Glomerular visceral epithelial cell (primary cell): ENCODE data around the gene ITFG1.
"Not testable (repeated sequence)": the region's sequence is repeated elsewhere in the genome, so short reads cannot be mapped to it uniquely, and the experiment has no call there.

Source experiments
- DNase-seq: peaks from one replicate; pipeline ENCODE4 v3.0.0-alpha.2; 2016; ENCODE audit errors: extremely low spot score

The ITFG1 gene

DNA sequence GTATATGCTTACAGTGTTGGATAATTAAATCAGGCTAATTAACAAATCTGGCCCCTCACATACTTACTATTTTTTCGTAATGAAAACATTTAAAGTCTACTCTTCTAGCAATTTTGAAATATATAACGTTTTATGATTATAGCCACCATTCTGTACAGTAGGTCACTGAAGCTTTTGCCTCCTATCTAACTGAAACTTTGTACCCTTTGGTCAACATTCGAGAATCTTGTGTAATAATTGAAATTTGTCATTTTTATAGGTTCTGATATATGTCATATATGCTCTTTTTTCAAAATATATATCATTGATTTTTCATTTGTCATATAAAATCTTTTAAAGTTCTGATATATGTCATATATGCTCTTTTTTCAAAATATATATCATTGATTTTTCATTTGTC is 12.9 kb upstream of the ITFG1 start:
- DNase-seq = no peak

DNA sequence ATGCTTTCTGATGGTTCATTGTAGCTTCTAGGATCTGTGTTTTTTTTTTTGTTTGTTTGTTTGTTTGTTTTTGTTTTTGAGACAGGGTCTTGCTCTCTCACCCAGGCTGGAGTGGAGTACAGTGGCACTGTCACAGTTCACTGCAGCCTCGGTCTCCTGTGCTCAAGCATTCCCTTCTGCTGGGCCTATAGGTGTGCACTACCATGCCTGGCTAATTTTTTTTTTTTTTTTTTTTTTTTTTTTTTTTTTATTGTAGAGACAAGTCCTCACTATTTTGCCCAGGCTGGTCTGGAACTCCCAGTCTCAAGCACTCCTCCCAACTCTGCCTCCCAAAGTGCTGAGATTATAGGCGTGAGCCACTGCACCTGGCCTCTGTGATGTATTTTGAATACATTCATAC is 12.1 kb upstream of the ITFG1 start:
- not testable (repeated sequence) for DNase-seq

DNA sequence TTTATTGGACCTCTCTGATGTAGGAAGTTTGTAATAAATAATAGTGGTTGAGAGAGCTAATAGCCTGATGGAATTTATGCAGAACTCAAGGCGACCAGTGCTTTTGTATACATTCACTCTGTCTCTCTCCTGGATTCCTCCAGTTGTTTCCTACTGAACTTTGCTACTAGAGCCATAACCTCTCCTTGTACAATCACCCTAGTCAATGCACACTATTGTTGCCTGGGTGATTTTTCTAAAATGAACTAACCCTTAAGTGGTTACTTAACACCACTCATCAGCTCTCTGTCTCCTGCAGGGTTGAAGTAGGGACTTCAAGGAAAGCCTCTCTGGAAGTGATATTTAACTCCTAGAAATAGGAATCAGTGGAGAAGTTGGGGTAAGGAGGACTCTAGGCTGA is 9.9 kb upstream of the ITFG1 start:
- DNase-seq = no peak

DNA sequence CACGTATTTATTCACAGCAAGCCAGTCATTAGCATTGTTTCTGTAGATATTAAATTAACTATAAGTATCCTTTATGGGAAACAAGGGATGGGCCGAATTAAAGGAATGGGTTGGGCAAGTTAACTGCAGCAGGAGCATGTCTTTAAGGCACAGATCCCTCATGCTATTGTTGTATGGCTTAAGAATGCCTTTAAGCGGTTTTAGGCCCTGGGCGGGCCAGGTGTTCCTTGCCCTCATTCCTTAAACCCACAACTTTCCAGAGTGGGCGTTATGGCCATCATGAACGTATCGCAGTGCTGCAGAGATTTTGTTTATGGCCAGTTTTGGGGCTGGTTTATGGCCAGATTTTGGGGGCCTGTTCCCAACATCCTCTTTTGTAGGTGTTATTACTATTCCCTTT is 9.3 kb upstream of the ITFG1 start:
- no peak for DNase-seq

DNA sequence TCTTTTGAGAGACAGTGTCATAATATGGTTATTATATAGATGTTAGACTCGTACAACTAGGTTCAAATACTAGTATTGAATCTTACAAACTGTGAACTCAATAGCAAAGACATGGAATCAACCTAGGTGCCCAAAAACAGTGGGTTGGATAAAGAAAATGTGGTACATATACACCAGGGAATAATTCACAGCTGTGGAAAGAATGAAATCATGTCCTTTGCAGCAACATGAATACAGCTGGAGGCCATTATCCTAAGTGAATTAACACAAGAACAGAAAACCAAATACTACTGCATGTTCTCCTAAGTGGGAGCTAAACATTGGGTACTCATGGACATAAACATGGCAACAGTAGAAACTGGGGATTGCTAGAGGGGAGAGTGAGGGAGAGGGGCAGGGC is 8.4 kb upstream of the ITFG1 start:
- DNase-seq = no peak

DNA sequence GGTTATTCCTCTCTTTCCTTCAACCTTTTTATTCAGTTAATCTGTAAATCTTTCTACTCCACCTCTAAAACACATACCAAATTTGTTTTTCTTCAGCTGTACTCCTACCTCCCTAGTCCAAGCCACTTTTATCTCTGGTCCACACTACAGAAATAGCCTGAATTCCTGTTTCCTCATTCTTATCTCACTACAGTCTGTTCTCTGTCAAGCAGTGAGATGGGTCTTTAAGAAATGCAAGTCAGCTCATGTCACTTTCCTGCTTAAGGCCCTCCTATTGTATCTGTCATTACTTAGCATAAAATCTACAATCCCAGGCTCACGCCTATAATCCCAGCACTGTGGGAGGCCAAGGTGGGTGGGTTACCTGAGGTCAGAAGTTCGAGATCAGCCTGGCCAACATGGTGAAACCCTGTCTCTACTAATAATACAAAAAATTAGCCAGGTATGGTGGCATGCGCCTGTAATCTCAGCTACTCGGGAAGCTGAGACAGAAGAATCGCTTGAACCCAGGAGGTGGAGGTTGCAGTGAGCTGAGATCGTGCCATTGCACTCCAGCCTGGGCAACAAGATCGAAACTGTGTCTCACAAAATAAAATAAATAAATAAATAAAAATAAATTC is 7.3 kb upstream of the ITFG1 start:
- not testable (repeated sequence) for DNase-seq

DNA sequence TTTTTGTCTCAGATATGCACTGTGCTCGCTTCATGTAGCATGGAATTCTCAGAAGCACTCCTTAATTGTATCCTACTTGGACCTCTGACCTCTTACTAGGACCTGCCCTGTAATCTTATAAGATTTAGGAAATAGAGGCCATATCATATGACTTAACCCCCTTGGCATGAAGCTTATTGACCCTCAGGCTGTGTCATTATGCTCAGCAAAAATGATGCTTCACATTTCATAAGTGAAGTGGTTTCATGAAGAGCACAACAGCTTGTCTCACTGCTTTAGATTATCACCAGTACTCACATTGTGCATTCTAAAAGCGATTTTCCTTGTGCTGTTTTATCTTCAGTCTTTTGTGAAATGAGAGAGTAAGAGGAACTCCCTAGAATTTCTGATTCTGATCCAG is 6.6 kb upstream of the ITFG1 start:
- no peak for DNase-seq

DNA sequence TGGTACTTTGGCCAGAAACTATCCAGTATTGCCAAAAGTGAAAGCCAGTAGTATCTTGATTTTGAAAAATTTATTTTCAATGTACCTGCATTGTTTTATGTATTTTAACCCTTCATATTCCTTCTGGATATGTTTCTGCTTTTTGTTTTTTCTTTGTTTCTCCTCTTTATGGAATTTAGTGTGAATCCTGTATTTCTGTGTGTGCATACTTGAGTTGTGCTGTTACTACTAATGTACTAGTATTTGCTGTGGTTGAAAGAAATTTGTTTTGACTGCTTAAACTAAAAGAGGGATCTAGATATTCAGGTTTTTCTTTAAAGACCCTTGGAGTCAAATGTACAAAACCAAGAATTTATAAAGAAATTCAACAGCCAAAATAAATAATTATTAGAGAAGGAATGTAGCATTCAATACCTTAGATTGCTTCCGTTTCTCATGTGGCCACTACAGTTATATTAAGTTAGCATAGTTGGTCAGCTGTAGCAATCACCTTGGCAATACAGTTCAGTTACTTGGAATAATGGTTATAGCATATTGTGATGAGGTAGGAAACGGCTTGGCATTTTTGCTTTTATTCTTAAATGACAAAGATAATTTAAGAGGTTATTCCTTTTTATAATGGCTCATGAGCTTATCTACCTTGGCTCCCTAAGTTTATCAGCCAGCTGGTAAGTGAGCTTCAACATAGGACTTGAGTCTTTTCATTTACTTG is 5.2 kb upstream of the ITFG1 start:
- DNase-seq = no peak

DNA sequence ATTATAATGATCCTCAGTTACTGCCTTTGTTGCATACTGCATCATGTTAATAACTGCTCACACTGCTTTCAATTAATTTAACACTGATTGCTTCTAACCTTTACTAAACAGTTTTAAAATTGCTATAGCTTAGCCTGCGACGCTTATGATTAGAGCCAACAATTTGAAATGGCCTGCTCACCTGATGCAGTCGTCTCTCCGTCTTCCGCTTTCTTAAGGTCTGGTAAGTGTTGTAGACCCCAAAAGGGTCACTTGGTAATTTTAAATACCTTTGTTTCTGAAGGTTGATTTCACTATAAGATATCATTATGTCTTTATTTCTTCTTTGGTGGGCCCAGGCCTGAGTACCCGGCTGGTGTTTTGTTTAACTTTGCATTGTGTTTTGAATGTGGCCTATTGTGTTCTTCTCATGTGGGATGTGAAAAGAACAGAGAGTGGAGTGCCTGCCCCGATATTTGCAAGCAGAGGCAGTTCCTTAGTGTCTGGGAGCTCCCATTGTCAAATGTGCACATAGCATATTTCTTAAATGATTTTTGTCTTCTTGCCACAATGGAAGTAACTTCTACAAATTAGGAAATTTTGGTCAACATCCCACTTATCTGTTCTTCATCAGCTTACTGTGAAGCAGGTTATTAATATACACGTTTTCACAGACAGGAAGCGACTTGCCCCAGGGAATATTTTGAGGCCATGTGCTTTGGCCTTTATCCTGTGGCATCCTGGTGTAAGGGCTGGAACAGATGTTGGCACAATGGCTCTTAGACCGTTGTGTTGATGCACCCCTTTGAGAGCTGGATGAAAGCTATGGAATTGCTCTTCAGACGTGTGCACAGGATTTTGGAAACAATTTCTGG is 3.1 kb upstream of the ITFG1 start:
- DNase-seq = no peak

DNA sequence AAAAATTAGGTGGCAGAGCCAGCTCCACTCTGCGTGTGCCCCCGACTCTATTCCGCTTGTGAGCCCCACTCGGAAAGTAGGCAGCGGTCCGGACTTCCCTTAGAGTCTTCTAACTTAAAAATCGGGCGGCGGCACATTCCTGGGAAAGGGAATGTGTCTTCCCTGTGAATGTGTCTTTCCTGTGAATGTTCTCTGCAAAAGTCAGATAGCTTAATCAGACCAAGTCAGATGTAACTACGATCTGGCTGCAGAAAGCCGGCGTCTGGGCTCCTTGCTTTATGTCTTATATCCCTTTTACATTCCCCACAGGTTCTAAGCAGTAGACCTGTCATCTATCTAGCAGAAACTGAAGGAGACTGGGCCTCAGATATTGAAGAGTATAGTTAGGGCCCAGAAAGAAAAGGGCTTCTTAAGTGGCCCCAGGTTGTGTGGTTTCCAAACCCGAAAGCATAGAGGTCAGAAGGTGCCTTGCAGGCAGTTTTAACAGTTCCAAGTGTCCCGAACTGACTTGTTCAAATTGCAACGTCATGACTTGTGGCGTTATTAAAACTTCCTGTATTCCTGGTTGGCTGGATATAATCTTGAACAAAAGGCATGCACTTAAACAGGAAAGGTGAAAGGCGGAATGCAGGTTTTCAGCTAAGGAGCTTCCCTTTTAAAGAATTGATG is 869 bp upstream of the ITFG1 start:
- peak; percentile 36 for DNase-seq

DNA sequence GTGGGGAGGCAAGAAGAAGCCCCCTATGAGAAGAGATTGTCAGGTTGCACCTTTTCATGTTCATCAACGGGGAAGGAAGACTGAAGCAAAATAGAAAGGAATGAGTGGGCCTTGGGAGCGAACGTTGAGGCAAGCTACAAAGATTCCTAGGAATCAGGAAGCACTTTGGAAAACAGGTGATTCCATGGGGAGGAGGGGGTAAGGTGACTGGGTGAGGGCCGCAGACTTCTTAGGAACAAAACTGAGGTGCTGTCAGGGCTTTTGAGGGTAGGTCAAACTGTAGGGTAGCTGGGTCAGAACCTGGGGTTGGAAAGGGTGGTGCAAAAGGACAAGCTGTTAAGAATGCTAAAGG is 528 bp downstream of the ITFG1 start:
- peak; percentile 5 for DNase-seq

DNA sequence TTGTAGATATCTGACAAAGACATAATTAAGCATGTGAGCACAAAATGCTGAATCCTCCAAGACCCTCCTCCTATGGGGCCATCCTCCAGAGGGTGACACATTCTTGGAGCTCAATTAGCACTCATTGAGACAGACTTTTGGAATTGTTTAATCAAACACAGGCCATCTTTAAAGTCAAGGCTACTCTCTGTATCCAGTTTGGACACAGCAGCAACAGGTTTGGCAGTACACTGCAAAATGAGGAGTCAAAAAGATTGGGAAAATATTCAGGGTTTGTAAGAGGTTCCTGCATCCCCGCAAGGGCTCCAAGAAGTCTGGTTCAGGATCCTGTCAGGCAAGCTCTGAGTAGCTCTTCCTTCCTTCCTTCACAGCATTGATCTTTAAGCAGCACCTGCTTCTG is 1.3 kb downstream of the ITFG1 start:
- no peak for DNase-seq

DNA sequence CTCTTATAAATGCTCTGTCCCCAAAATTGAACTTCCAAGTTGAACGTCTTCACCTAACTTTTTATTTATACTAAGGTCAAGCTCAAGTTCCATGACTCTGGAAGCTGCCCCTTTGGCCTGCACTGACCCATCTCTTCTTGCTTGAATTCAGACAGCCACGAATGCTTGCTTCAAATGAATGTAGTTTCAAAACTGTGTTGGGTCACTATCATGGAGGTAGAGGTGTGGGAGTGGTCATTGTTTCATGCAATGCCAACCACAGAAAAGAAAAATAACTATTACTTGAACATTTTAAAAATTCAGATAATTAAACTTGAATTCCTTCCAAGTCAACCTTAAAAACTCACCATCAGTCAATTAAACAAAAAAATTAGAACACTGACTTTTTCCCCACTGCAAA is 2.5 kb downstream of the ITFG1 start:
- DNase-seq = no peak

DNA sequence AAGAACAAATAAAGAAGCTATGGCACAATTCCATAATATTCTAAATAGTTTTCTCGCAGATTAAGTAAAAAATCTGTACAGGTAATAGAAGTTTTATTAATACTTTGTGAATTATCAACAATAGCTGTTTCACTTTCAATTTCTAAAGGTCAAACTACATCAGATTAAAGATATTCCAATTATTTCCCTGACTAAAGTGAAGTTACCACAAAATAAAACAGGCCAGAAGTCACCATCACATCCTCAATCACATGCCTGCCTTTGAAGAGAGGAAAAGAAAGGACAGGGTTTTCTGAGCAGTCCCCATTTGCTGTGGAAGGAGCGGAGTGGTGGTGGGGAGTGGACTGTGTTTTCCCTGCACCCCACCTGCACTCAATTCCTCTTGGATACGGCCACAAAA is 11.1 kb downstream of the ITFG1 start:
- no peak for DNase-seq

DNA sequence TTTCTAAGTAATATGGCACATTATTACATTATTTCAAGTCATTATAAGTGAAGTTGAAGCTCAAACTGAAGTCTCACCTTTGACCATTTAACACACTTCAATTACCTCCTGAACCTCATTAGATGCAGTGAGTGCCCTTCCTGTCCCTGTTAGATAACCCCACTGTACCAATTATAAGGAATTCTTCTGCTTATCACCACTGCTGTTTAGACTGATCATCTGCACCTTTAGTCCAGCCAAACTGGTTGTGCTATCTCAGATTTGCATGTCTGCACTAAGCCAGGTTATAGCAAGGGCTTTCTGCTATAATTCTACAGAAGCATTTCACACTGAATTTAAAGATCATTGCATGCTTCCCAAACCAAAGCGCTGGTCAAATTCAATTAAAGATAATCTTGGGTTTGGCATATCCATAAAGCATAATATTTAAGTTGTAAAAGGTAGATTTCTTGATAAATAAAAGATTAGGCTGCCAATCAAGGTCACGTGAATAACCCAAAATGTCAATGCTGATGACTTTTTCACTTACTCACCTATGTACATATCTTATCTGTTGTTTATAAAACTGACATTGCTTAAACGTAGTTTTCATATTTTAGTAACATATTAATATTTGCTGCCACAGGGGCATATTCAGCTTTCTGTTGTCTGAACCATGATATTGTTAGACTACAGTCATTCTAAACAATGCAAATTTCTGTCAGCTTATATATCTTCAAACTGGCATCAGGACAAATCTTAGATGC is 11.9 kb downstream of the ITFG1 start:
- DNase-seq = no peak

DNA sequence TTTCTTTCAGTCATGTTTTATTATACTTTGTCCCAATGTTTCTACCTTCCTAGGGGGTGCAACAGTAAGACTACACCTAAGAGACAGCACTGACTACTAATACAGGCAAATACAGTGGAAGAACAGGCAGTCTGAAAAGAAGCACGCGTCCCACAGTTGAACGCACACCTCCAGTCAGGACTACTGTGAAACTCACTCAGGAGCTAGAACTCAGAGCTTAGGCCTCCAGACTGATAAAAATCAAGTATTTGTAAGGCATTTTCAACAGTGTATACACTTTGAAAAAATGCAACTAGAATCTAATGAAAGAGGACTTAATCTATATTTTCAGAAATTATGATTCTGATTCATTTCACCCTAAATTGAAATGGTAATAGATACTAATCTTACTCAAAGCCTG is 14.4 kb downstream of the ITFG1 start:
- no peak for DNase-seq

DNA sequence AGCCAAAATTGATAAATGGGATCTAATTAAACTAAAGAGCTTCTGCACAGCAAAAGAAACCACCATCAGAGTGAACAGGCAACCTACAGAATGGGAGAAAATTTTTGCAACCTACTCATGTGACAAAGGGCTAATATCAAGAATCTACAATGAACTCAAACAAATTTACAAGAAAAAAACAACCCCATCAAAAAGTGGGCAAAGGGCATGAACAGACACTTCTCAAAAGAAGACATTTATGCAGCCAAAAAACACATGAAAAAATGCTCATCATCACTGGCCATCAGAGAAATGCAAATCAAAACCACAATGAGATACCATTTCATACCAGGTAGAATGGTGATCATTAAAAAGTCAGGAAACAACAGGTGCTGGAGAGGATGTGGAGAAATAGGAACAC is 18.0 kb downstream of the ITFG1 start:
- DNase-seq = not testable (repeated sequence)

DNA sequence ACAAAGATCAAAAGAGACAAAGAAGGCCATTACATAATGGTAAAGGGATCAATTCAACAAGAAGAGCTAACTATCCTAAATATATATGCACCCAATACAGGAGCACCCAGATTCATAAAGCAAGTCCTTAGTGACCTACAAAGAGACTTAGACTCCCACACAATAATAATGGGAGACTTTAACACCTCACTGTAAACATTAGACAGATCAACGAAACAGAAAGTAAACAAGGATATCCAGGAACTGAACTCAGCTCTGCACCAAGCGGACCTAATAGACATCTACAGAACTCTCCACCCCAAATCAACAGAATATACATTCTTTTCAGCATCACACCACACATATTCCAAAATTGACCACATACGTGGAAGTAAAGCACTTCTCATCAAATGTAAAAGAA is 20.8 kb downstream of the ITFG1 start:
- not testable (repeated sequence) for DNase-seq

DNA sequence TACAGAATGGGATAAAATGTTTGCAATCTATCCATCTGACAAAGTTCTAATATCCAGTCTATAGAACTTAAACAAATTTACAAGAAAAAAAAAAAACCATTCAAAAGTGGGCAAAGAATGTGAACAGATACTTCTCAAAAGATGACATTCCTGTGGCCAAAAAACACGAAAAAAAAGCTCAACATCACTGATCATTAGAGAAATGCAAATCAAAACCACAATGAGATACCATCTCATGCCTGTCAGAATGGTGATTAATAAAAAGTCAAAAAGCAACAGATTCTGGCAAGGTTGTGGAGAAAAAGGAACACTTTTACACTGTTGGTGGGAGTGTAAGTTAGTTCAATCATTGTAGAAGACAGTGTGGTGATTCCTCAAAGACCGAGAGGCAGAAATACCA is 26.6 kb downstream of the ITFG1 start:
- DNase-seq = not testable (repeated sequence)

DNA sequence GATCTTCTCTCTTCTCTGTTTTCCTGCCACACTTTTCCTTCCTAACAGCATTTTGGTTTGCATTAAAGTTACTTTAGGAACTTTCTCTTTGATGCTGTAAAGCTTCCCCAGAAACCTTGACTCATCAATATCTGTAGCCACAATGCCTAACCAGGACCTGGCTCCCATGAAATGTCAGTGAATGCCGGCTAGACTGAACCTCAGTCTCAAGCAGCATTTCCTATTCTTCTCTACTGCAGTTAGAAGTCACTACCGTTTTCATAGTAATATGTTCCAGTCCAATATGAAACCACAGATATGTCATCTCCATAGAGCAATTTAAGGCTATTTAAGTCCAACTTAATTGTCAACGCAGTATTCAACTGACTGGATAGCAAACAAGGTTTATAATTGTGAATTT is 28.9 kb downstream of the ITFG1 start:
- no peak for DNase-seq

DNA sequence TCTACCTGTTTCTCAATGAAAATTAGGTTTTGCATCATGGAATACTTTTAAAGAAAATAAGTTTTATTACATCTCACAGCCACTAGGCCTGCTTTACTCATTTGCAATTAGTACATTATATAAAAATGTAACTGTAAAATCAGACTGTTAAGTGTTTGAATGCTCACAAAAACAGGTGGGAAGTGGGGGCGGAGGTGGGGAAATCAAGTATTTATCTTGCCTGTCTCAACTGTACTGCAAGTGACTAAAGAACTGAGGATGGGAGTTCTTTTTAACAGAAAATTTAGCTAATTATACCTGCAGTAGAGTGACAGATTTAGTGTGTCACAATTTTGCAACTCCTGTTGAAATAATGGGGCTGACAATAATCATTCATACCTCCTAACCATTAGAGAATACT is 34.1 kb downstream of the ITFG1 start:
- no peak for DNase-seq

DNA sequence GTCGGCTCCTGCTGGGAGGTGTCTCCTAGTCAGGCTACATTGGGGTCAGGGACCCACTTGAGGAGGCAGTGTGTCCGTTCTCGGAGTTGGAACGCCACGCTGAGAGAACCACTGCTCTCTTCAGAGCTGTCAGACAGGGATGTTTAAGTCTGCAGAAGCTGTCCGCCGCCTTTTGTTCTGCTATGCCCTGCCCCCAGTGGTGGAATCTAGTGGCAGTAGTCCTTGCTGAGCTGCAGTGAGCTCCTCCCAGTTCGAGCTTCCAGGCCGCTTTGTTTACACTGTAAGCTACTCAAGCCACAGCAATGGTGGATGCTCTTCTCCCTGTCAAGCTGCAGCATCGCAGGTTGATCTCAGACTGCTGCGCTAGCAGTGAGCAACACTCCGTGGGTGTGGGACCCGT is 36.0 kb downstream of the ITFG1 start:
- no peak for DNase-seq
